Upper lobe of left lung (tissue), 4 donors: ENCODE data around the gene IL1RAPL2.

Experiments used
- POLR2A ChIP-seq, 4 donors: fragments of 450-650 bp; IDR thresholded peaks; one replicate each; pipeline ENCODE4 v1.5.1; 2016 to 2017; ENCODE audit warnings: antibody characterized with exemption in 4 of 4, mild to moderate bottlenecking in 2 of 4
- TF ChIP-seq, protein P1 (sequence below), 6 experiments: fragments of 450-650 bp in 4 of 6; fragments of 200-600 bp in 2 of 6; sonication (generic) in 2 of 6; IDR thresholded peaks; one replicate each; pipeline ENCODE4 v1.5.1; 2016 to 2019; ENCODE audit warnings: antibody characterized with exemption in 6 of 6

DNA sequence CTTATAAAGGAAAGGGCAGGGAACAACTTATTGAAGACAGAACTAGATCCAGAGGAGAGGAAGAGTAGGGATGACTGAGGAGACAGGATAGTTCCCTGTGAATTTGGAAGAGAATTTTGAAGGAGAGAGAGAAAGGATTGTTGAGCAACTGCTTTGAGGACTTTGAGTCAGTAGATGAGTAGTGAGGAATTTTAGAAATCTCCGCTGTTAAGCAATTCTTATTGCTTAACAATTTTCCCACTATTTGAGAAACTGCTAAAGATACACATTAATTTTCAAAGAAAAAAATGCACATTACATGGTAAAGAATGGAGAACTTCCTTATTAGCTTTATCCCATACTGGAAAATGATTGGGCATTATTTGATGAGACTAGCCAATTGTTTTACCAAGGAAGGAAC lies 1140.0 kb downstream of the IL1RAPL2 start:
- TF ChIP-seq POLR2A (IDR thresholded peaks at IDR 0.05), result no peak
- TF ChIP-seq, protein P1, sequence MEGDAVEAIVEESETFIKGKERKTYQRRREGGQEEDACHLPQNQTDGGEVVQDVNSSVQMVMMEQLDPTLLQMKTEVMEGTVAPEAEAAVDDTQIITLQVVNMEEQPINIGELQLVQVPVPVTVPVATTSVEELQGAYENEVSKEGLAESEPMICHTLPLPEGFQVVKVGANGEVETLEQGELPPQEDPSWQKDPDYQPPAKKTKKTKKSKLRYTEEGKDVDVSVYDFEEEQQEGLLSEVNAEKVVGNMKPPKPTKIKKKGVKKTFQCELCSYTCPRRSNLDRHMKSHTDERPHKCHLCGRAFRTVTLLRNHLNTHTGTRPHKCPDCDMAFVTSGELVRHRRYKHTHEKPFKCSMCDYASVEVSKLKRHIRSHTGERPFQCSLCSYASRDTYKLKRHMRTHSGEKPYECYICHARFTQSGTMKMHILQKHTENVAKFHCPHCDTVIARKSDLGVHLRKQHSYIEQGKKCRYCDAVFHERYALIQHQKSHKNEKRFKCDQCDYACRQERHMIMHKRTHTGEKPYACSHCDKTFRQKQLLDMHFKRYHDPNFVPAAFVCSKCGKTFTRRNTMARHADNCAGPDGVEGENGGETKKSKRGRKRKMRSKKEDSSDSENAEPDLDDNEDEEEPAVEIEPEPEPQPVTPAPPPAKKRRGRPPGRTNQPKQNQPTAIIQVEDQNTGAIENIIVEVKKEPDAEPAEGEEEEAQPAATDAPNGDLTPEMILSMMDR (IDR thresholded peaks at IDR 0.05), result no peak
